Panc1 (cell line): ENCODE data around the gene KRT27.

Experiments used
- POLR2AphosphoS5 ChIP-seq: IDR thresholded peaks from 2 replicates; pipeline ENCODE4 v1.6.1; 2012; ENCODE audit warnings: mild to moderate bottlenecking, low read depth, low read length, moderate library complexity
- SIN3A ChIP-seq: IDR thresholded peaks from 2 replicates; pipeline ENCODE4 v1.6.1; 2012; ENCODE audit warnings: low read depth, mild to moderate bottlenecking, low read length, moderate library complexity, borderline replicate concordance; ENCODE audit not compliant: insufficient read depth
- TF ChIP-seq, protein P1 (sequence below): fragments of 450-650 bp; IDR thresholded peaks from 2 replicates; pipeline ENCODE4 v1.5.1; 2017; ENCODE audit warnings: mild to moderate bottlenecking
- TF ChIP-seq, protein P2 (sequence below), 2 experiments: IDR thresholded peaks; 2 replicates each; pipeline ENCODE4 v1.6.1; 2011 to 2012; ENCODE audit warnings: low read depth in 2 of 2, control low read depth in 1 of 2, low read length in 1 of 2, mild to moderate bottlenecking in 1 of 2, moderate library complexity in 1 of 2; ENCODE audit not compliant: insufficient read depth in 1 of 2

DNA sequence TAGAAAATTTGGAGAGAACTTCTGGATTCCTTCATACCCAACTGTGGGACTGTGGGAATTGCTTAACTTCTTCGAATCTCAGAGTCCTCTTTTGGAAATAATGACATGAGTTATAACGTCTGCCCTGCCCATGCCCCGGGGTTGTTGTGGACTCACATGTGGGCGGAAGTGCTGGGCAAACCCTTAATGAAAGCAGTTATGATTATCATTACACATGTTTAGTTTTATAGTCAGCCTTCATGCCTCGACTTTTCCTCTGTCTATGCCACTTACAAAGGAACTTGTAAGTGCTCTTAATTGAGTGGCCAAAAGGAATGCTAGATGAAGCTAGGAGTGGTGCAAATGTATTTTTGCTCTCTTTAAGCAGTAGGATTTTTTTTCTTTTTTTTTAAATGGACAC, 3.9 kb downstream of the KRT27 start:
- TF ChIP-seq, protein P1, sequence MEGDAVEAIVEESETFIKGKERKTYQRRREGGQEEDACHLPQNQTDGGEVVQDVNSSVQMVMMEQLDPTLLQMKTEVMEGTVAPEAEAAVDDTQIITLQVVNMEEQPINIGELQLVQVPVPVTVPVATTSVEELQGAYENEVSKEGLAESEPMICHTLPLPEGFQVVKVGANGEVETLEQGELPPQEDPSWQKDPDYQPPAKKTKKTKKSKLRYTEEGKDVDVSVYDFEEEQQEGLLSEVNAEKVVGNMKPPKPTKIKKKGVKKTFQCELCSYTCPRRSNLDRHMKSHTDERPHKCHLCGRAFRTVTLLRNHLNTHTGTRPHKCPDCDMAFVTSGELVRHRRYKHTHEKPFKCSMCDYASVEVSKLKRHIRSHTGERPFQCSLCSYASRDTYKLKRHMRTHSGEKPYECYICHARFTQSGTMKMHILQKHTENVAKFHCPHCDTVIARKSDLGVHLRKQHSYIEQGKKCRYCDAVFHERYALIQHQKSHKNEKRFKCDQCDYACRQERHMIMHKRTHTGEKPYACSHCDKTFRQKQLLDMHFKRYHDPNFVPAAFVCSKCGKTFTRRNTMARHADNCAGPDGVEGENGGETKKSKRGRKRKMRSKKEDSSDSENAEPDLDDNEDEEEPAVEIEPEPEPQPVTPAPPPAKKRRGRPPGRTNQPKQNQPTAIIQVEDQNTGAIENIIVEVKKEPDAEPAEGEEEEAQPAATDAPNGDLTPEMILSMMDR: no peak
- no peak for TF ChIP-seq POLR2AphosphoS5
- TF ChIP-seq SIN3A: no peak
- TF ChIP-seq, protein P2, sequence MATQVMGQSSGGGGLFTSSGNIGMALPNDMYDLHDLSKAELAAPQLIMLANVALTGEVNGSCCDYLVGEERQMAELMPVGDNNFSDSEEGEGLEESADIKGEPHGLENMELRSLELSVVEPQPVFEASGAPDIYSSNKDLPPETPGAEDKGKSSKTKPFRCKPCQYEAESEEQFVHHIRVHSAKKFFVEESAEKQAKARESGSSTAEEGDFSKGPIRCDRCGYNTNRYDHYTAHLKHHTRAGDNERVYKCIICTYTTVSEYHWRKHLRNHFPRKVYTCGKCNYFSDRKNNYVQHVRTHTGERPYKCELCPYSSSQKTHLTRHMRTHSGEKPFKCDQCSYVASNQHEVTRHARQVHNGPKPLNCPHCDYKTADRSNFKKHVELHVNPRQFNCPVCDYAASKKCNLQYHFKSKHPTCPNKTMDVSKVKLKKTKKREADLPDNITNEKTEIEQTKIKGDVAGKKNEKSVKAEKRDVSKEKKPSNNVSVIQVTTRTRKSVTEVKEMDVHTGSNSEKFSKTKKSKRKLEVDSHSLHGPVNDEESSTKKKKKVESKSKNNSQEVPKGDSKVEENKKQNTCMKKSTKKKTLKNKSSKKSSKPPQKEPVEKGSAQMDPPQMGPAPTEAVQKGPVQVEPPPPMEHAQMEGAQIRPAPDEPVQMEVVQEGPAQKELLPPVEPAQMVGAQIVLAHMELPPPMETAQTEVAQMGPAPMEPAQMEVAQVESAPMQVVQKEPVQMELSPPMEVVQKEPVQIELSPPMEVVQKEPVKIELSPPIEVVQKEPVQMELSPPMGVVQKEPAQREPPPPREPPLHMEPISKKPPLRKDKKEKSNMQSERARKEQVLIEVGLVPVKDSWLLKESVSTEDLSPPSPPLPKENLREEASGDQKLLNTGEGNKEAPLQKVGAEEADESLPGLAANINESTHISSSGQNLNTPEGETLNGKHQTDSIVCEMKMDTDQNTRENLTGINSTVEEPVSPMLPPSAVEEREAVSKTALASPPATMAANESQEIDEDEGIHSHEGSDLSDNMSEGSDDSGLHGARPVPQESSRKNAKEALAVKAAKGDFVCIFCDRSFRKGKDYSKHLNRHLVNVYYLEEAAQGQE (IDR thresholded peaks at IDR 0.05; ENCODE audit: insufficient read depth in 1 of 2, low read depth in 2 of 2, low read length in 1 of 2): no peak
